Measurements from ENCODE around the gene TMOD3.
"Not testable (repeated sequence)": the region's sequence is repeated elsewhere in the genome, so short reads cannot be mapped to it uniquely, and the experiment has no call there.

TMOD3 gene

DNA sequence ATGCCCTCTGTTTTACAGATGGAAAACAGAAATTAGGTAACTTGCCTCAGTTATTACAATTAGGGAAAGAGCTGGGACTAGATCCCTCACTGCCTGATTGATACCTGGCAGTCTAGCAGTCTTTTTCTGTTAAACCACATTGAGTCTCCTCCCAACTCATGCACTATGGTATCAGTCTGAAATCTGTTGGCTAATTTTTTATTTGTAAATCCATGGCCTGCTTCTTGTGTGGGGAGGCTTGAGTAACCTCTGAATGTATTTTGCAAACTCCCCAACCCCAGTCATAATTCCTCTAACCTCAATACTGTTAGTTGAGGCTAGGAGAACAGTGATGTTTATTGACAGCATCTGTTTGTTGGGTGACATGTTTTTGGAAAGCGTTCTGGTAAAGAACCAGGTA, 35.9 kb downstream of the TMOD3 start:
- no peak for DNase-seq

DNA sequence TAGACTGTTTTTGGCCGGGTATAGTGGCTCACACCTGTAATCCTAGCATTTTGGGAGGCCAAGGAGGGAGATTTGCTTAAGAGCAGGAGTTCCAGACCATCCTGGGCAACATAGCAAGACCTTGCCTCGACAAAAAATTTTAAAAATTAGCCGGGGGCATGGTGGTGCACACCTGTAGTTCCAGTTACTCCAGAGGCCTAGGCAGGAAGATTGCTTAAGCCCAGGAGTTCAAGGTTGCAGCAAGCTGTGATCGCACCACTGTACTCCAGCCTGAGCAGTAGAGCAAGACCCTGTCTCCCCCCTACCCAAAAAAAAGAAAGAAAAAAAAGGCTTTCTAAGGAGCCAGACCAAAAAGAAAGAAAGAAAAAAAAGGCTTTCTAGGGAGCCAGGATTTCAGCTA, 36.7 kb downstream of the TMOD3 start:
- no peak for DNase-seq

DNA sequence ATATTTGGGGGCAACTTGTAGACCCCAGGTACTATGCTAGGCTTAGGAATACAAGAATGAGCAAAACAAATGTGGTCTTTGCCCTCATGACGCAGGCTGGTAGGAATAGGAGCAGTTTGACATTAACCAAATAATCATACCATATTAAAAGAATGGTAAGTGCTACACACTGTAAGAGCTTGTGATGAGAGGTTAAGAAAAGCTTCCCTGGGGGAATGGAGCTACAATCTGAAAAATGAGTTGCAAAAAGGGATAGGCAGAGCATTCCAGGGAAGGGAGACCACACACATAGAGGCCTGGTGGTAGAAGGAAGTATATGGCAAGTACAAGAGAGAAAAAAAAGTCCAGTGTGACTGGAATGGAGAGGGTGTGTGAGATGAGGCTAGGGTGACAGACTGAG, 37.3 kb downstream of the TMOD3 start:
- DNase-seq, result no peak

DNA sequence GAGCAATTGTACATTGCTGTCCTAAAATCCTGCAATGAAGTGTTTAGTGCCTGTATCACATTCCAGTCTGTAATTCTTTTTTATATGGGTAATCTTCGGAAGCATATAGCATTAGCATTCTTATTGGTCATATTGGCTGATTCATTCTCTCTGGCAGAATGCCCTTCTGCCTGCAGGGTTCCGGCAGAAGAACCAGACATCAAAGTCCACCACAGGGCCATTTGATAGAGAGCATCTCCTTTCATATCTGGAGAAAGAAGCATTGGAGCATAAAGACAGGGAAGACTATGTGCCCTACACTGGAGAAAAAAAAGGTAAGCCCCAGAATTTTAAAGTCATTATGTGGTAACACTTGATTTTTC, 39.6 kb downstream of the TMOD3 start:
- no peak for DNase-seq

DNA sequence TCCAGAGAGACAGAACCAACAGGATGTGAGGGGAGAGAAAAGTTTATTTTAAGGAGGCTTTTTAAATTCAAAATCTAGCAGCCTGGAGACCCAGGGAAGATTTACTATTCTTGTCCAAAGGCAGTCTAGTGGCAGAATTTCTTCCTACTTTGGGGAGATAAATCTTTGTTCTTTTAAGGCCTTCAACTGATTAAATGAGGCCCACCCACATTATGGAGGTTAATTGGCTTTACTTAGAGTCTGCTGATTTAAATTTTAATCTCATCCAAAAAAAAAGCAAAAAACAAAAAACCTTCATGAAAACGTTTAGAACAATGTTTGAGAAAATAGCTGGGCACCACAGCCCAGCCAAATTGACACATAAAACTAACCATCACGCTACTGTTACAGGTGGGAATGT, 41.3 kb downstream of the TMOD3 start:
- DNase-seq, result no peak

DNA sequence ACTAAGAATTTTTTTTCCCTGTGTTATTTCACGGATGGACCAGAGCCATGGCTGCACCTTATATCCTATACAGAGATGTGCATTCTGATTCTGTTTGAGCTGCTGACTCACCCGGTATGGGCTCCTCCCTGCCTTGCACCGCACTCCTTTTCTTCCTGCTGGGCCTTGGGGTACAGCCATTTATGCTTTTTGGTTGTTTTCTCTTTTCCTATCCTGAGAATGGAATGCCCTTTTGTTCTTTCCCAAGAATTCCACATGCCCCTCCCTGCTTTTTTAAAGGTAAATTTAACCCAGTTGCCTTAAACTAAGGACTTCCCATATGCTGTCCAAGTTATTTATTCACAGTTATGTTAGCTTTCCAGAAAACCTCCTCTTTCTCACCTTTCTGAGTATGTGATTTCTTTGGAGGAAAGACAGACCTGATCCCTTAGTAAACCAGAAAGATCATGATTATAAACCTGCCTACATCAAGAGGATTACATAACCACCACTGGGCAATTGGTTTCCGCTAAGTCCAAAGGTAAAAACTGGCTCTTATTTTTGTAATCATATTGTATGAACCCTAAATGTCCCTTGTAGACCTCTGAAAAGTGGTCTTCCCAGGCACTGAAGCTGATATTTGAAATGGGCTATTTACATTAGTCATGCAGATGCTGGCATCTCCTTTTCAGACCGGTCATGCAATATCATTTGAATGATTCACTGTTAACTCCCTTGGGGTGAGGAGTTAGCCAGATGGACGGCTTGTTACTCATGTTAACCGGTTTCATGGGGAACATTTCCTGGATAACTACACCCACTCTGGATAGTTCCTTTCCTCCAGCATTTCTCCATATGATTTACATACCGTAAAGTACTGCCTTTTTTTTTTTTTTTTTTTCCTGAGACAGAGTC, 45.5 kb downstream of the TMOD3 start:
- peak; percentile 46 for DNase-seq

DNA sequence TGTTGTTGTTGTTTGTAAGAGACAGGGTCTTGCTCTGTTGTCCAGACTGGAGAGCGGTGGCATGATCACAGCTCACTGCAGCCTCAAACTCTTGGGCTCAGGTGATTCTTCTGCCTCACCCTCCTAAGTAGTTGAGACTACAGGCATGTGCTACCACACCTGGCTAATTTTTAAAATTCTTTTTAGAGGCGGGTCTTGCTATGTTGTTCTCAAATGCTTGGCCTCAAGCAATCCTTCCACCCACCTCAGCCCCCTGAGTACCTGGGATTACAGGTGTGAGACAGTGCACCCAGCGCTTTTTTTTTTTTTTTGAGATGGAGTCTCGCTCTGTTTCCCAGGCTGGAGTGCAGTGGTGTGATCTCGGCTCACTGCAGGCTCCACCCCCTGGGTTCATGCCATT, 46.7 kb downstream of the TMOD3 start:
- DNase-seq, result no peak

DNA sequence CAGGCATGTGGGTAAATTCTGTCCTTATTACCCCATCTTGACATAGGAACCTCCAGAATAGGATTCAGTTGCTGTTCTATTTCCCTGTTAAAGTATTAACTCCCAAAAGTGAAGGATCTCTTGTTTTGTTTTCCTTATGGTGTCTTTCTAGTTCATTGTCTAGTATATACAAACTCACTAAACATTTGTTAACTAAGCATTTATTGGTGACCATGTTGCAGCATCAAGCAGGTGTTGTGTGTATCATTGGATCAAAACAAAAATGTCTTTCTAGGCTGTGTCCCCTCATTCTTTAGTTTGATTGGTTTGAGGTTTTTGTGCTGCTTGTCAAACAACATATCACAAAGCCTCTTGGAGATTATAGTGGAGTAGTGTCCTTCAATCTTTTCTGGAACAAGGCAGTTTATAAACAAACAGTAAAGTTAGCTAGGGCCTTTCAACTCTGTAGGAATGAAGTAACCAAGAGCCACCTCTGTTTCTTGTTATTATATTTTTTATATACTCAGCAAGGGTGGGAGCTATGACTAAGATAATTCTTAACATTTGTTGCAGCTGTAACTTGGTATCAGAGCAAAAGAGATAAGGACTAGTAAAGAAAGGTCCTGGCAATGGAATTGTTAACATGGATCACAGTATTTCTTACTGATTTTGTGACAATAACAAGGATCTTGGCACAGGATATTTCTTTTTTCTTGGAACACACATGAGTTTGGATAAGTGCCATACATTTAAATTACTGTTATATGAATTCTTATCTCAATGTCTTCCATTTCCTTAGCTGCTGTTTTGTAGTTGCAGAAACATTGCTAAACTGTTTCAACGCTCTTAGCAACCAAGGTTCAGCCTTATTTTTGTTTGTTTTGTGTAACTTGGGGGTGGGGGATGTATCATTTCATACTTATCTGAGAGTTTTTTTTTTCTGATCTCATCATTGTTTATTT, 49.3 kb downstream of the TMOD3 start:
- no peak for DNase-seq

DNA sequence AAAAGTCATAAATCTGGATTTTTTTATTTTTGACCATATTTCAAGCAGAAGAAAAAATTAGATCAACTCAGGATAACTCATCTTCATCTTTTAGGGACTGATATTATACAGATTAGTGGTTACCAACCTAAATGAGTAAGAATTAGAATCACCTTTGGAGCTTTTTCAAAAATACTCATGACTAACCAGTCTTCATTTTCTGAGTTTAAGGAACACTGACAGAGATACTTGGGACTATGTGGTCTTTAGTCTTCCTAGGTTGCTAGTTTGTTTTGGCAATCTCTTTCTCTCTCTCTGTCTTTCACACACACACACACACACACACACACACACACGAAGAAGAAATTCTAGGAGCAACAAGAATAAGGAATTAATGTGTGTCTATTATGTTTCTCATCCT, 50.1 kb downstream of the TMOD3 start:
- no peak for DNase-seq

DNA sequence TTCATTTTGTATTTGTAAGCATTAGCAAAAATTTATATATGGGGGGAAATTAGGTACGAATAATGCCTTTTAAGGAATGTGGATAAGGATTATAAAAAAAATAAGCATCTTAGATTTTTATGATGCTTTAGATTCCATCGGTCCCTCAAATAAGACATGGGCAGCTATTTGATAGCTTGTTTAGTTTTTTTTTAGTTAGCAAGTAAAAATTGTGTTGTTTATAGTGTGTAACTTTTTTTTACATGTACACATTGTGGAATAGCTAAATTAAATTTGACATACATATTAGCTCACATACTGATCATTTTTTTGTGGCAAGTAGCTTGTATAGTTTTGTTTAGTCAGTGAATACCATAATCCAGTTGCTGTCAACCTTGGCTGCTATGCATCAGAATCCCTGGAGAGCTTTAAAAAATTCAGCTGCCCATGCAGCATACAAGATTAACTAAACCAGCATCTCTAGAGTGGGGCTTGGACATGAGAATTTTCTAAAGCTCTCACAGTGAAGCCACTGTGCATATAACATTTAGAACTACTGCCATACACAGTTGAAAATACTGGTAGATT, 53.9 kb downstream of the TMOD3 start:
- no peak for DNase-seq

DNA sequence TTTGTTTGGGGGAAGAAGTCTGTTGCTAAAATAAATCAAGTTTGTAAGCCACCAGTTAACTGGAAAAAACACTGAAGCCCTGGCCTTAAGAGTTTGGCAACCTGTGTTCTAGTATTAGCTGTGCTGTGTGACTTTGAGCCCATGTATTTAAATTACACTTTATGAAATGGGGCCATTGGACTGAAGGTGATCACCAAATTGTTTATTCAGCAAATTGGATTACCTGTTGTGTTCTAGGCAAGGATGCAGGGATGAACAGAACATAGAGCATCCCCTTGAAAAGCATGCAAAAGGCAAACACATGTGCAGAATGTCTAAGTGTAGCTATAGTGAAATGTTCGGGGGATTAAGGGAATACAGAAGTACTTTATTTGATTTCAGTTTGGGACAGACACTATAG, 54.6 kb downstream of the TMOD3 start:
- no peak for DNase-seq

DNA sequence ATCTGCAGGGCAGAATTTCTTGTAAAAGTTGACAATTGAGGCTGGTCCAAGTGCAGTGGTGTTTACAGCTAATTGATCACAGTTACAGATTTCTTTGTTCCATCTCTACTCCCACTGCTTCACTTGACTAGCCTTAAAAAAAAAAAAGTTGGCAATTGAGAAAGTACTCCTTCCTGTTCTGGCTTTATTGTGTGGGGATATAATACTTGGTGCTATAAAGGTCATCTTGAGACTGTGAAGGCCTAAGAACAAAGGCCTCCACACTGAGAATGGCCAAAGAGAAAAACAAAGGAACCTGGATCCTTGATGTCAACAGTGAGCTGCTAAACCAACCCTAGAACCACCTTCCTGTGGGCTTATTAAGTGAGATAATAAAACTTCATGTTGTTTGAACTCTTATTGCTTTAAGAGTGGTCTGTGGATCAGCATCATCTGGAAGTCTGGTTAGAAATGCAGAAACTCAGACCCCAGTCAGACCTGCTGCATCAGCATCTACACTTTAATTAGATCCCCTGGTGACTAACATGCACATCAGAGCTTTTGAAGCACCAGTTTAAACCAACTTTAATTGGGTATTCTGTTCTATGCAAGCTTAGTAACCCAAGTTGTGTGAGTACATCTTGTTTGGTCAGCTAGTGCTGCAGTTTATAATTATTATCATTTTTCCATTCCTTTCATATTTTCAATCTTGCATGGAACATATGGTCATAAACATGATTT, 55.2 kb downstream of the TMOD3 start:
- no peak for DNase-seq

DNA sequence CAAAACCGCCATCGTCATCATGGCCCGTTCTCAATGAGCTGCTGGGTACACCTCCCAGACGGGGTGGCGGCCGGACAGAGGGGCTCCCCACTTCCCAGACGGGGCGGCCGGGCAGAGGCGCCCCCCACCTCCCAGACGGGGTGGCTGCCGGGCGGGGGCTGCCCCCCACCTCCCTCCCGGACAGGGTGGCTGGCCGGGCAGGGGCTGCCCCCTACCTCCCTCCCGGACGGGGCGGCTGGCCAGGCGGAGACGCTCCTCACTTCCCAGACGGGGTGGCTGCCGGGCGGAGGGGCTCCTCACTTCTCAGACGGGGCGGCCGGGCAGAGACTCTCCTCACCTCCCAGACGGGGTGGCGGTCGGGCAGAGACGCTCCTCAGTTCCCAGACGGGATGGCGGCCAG, 56.3 kb downstream of the TMOD3 start:
- not testable (repeated sequence) for DNase-seq

DNA sequence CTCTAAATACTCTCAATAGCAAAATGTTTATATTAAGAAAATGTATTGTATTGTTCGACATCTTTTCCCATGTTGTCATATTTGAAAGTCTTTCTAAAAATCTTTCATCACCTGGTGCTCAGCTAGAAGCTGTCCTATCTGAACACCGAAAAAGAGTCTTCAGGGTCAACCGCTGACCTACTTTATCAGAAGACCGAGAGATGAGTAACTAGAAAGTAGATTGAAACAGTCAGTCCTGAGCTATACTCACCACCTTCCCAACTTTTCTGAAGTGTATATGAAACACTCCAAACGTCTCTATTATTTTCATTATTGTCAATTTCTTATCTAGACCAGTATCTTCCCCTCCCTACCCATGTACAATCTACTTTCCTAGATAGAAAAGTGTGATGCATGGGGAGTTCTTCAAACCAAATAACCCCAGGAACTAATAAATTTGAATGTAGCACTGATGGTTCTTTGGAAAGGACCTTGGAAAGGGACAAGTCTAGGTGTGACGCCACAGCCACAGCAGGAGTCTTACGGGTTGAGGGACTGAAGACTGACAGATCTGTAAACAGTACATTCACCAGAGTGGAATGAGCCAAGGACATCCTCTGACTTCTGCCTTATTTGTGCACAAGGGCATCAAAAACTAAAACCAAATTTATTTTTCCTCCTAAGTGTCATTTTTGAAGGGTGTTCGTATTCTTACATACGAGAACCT, 58.6 kb downstream of the TMOD3 start:
- DNase-seq, result no peak

DNA sequence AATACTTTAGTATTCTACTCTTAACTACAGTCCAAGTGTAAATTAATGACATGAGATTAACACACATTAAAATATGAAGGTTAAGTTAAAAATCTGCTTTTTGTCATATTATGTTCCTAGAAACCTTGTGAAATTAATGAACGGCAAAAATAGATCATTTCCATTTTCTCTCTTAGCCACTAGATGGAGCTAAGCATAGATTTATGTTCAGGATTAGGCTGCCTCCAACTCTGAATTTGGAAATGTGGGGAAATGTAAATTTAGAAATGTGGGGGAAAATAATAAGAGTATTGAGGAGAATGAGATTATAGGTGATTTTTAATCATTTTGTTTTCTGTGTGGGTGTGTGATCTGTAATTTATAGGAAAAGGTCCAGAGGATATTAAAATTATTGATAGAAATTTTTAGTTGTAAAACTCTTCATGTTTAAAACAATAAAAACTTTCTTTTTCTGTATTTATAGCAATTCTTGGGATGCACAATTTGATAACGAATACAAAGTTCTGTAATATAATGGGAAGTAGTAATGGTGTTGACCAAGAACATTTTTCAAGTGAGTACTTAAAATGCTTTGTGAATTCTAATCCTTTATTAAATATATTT, 59.2 kb downstream of the TMOD3 start:
- DNase-seq, result no peak

DNA sequence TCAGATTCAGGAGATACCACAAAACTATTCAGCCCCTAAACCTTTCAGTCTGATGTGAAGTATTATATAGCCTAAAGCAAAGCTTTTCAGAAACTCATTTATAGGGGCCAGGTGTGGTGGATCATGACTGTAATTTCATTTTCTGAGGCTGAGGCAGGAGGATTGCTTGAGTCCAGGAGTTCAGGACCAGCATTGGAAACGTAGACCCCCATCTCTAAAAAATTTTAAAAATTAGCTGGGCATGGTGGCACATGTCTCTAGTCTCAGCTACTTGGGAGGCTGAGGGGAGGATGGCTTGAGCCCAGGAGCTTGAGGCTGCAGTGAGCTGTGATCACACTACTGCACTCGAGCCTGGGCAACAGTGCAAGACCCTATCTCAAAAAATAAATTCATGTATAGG, 60.0 kb downstream of the TMOD3 start:
- no peak for DNase-seq

DNA sequence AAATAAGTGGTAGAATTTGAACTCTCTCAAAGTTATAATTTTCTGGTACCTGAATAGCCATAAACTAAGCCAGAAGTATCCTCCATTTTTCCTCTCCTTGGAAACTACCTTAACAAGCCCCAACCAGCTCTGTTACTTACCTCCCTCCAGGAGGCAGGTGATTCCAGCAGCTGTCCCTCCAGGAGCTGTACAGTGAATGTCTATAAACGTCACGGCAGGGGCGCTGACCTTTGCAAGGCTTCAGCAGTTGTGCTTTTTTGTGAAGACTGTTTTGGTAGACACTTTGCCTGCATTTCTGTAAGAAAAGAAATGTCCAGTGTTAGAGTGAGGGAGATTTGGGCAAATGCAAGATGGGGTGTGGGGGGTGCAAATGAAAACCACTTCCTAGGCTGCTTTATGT, 75.0 kb downstream of the TMOD3 start:
- no peak for DNase-seq

DNA sequence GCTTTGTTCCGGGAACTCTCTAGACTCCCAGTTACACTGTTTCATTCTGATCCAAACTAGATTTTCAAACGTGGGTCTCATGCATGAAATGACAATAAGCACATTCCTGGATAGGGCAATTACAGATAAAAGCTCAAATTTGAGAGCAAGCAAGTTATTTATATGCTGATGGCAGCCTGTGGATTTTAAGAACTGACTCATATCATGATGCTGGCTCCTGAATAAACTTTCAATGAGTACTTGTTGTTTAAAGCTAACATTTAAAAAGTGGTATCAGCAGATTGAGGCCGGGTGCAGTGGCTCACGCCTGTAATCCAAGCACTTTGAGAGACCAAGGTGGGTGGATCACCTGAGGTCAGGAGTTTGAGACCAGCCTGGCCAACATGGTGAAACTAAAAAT, 75.5 kb downstream of the TMOD3 start:
- no peak for DNase-seq

DNA sequence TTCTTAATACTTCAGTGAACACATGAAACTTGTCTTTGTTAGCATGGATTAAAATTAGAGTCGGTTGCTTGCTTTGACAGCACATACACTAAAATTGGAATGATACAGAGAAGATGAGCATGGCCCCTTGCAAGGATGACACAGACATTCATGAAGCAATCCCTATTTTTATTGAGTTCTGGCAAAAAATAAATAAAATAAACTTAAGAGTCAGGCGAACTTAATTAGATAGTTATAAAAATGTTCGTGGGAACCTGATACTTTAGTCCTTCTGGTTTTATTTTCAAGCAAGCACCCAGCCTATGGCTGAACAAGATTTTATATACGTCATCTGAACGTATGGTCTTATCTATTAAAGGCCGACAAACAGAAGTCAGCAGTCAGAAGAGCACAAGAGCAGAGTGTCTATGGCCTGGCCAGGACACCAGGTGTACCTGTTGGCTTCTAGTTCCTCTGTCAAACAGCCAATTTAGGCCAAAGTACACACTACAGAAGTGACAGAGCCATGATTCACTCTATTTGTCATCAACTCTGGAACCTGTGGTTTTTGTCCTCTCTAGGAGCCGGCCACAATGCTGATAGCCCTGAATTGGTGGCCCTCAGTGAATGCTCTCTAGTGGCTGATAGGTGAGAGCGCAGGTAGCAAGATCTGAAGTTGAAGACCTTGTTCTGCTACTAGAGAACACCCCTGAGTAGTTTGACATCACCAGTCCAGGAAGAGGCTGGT, 77.8 kb downstream of the TMOD3 start:
- no peak for DNase-seq

DNA sequence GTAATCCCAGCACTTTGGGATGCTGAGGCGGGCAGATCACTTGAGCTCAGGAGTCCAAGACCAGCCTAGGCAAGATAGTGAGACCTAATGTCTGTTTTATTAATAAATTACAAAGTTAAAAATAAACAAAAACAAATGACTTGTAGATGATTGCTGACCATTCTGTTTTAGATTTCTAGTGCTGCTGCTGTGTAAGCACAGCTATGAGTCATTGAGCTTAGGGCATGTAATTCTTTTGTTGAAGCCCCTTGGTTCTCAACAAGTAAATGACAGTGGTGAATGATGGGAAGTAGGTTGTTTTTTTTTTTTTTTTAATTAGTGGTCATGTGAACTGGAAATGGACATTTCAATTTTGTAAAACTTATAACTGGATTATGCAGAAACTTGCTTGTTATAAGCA, 78.9 kb downstream of the TMOD3 start:
- no peak for DNase-seq

DNA sequence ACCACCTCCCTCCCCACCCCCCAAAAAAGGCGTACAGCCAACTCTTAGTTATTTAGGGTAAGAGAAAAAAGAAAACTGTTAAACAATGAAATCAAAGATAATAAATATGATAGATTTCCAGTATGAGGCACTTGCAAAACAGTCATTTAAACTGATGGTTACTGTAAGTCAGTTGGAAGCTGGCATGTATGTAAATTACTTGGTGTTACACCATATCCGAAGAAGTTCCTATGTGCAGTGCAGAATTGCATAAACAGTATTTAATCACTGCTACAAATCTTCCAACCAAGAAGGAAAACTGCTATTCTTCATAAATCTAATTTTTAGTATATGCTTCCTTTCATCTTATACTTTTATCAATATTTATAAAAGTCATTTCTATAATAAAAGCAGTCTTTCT, 80.1 kb downstream of the TMOD3 start:
- no peak for DNase-seq

Data from DMS 273 treated with DMSO at 0.1 percent for 48 hours (cell line).